Measurements from ENCODE around the gene ING3. TPM values are rescaled to one million over a fixed set of nuclear protein-coding genes. Genes with fewer than 3 reads are reported as not detected.
A peak's percentile ranks its signal among the peaks of the same experiment; 100 is the strongest.

Gene ING3
- total RNA-seq, 1 experiment from 2014 or later = 9.6 TPM

DNA sequence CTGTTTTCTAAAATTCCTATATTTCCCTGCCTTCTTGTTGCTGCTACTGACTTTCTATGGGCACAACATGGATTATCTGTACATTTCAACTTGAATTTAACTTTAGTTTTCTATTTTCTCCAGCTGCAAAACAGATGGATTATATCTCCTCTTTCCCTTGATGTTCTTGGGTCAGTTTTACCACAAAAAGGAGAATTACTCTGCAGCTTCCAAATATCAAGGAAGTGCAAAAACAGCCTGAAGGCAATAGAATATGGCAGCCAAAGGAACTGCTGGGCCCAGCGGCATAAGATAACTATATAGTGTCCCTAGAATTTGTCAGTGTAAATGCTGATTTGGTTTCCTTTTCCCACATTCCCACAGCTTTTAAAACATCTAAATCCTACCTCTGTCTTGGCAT is 67.0 kb downstream of the ING3 start:
- no peaks in the 10 kb centered on the region for H3K27me3 Mint-ChIP-seq (ENCODE audit: unreplicated experiment)
- BruUV-seq (replicated peaks) = no TSS peak
- no peak for DNase-seq
- H3K9me3 Mint-ChIP-seq (ENCODE audit: low read depth, unreplicated experiment) = no peaks in the 10 kb centered on the region
- no peaks in the 10 kb centered on the region for H3K36me3 Mint-ChIP-seq (ENCODE audit: insufficient read depth, unreplicated experiment)
- CTCF ChIA-PET = no interaction called here
- H3K4me3 Mint-ChIP-seq (ENCODE audit: low read depth, unreplicated experiment) = no peak overlapping the region
- no peak overlapping the region for H3K27ac Mint-ChIP-seq (ENCODE audit: unreplicated experiment)
- intact Hi-C loops (cut with micrococcal nuclease; ENCODE audit: unreplicated experiment) = no loop called here
- H3K4me1 Mint-ChIP-seq (ENCODE audit: low read depth, unreplicated experiment) = peaks cover 16% of the 10 kb centered on the region
- TF ChIP-seq, protein P1, sequence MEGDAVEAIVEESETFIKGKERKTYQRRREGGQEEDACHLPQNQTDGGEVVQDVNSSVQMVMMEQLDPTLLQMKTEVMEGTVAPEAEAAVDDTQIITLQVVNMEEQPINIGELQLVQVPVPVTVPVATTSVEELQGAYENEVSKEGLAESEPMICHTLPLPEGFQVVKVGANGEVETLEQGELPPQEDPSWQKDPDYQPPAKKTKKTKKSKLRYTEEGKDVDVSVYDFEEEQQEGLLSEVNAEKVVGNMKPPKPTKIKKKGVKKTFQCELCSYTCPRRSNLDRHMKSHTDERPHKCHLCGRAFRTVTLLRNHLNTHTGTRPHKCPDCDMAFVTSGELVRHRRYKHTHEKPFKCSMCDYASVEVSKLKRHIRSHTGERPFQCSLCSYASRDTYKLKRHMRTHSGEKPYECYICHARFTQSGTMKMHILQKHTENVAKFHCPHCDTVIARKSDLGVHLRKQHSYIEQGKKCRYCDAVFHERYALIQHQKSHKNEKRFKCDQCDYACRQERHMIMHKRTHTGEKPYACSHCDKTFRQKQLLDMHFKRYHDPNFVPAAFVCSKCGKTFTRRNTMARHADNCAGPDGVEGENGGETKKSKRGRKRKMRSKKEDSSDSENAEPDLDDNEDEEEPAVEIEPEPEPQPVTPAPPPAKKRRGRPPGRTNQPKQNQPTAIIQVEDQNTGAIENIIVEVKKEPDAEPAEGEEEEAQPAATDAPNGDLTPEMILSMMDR (IDR thresholded peaks at IDR 0.05; ENCODE audit: unreplicated experiment) = no peak

DNA sequence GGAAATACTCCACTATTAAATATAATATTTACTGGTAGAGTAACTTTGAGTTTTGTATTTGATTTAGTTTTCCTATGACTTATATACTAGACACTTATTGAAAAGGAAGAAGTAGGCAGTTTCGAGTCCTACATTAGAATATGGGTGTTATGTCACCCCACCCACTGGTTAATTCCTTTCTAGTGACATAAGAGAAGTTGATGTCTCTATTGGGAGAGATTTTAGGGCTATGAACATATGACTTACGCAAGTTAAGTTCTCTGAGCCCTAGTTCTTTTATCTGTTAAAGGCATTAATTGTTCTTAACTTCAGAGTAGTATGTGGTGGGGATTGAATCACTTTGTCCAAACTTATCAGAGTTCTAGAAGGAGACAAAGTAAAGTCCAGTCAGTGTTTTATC is 68.4 kb downstream of the ING3 start:
- no peak for DNase-seq
- BruUV-seq (replicated peaks) = no TSS peak
- Mint-ChIP-seq H3K27me3 (ENCODE audit: unreplicated experiment) (no peaks in the 10 kb centered on the region), H3K4me3 (ENCODE audit: low read depth, unreplicated experiment) (no peak overlapping the region), H3K36me3 (ENCODE audit: insufficient read depth, unreplicated experiment) (no peaks in the 10 kb centered on the region), H3K4me1 (ENCODE audit: low read depth, unreplicated experiment) (peaks cover 30% of the 10 kb centered on the region), H3K27ac (ENCODE audit: unreplicated experiment) (no peak overlapping the region), H3K9me3 (ENCODE audit: low read depth, unreplicated experiment) (no peaks in the 10 kb centered on the region)
- intact Hi-C loops (cut with micrococcal nuclease; ENCODE audit: unreplicated experiment) = no loop called here
- CTCF ChIA-PET = no interaction called here
- TF ChIP-seq, protein P1 (IDR thresholded peaks at IDR 0.05; ENCODE audit: unreplicated experiment) = no peak

DNA sequence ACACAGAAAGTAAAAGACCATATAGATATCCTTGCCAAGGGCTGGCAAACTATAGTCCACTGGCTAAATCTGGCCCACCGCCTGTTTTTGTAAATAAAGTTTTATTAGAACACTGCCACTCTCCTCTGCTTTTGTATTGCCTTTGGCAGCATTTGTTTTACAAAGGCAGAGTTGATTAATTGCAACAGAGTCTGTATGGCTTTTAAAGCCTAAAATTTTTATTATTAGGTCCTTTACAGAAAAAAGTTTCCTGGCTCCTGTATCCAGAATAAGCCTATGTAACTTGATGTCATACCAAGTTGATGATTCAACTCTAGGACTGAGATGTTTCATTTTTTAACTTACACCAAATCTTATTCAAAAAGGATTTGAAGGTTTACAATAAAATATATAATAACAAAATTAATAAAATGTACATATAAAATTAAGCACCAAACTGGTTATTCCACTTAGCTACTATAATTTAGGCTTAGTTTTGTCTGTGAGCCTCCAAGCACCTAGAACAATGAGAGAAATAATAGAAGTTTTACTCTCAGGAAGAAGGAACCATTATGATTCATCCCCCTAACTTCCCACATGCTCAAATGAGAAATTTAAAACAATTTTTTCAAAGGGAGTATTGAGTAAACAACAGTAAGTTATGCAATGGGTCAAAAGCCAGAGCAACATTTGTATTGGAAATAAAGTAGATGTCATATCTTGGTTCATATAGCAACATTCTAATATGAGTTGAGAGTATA is 69.8 kb downstream of the ING3 start:
- DNase-seq = no peak
- no peaks in the 10 kb centered on the region for H3K27me3 Mint-ChIP-seq (ENCODE audit: unreplicated experiment)
- no TSS peak for BruUV-seq (replicated peaks)
- no peak overlapping the region for H3K4me3 Mint-ChIP-seq (ENCODE audit: low read depth, unreplicated experiment)
- H3K36me3 Mint-ChIP-seq (ENCODE audit: insufficient read depth, unreplicated experiment) = no peaks in the 10 kb centered on the region
- peak overlapping the region; percentile 60 for H3K27ac Mint-ChIP-seq (ENCODE audit: unreplicated experiment)
- no peaks in the 10 kb centered on the region for H3K9me3 Mint-ChIP-seq (ENCODE audit: low read depth, unreplicated experiment)
- CTCF ChIA-PET = interaction anchor here (1.1 kb wide), 1 partner anchor 32 kb away, joined by 4 read pairs; the partner anchor contains the start of gene CPED1
- peaks cover 32% of the 10 kb centered on the region for H3K4me1 Mint-ChIP-seq (ENCODE audit: low read depth, unreplicated experiment)
- intact Hi-C loops (cut with micrococcal nuclease; ENCODE audit: unreplicated experiment) = loop anchor here (5.0 kb wide), 1 partner anchor 57 kb away; no protein-coding TSS in a partner anchor
- TF ChIP-seq, protein P1 (IDR thresholded peaks at IDR 0.05; ENCODE audit: unreplicated experiment) = no peak

DNA sequence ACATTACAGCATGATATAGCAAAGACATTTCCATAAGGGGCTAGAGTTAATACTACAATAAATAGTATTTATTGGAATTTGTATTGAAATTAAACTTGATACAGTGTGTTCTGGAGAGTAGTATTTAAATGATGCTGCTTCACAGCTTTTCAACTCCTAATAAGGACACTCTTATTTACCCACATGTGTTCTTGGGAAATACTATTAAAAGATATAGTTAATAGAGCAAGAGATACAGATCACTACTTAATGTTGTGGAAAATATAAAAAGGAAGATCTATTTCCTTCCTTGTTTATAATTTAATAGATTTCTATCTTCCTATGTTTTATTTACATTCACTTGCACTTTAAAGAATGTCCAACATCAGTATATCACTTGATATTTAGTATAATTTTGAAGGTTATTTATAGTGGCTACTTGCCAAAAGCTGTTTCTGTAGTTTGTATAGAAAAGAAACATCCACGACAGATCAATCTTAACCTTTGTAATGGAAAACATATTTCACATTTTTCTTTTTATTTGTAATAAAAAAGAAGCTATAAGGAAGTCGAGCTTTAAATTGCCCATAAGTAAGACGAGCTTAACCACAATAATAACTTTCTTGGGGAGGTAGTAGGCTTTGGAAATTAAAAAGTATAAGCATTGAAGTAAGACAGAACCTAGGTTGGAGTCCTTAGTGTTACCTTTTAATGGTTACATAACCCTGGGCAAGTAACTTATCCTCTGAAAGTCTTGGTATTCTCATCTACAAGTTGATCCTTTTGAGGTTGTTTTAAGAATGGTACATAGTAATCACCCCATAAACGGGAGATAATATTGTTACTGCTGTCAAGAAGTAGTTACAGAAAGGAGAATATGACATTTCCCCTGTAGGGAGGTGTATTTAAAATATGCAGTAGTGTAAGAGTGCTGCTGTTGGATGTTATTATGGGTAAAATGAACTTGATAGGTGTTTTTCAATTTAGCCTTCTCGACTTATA is 70.7 kb downstream of the ING3 start:
- Mint-ChIP-seq H3K9me3 (ENCODE audit: low read depth, unreplicated experiment) (no peaks in the 10 kb centered on the region), H3K4me1 (ENCODE audit: low read depth, unreplicated experiment) (peaks cover 32% of the 10 kb centered on the region), H3K4me3 (ENCODE audit: low read depth, unreplicated experiment) (no peak overlapping the region), H3K27ac (ENCODE audit: unreplicated experiment) (peak overlapping the region; percentile 60), H3K36me3 (ENCODE audit: insufficient read depth, unreplicated experiment) (no peaks in the 10 kb centered on the region), H3K27me3 (ENCODE audit: unreplicated experiment) (no peaks in the 10 kb centered on the region)
- CTCF ChIA-PET = interaction anchor here (1.1 to 1.5 kb wide), 2 partner anchors 25 to 33 kb away, joined by 3 to 4 read pairs; partner anchors contain the start of gene CPED1
- no peak for DNase-seq
- TF ChIP-seq, protein P1 (IDR thresholded peaks at IDR 0.05; ENCODE audit: unreplicated experiment) = no peak
- no TSS peak for BruUV-seq (replicated peaks)
- intact Hi-C loops (cut with micrococcal nuclease; ENCODE audit: unreplicated experiment) = loop anchor here (5.0 kb wide), 1 partner anchor 56 kb away; no protein-coding TSS in a partner anchor
